ENCODE measurements around the gene NRSN2. TPM values are rescaled to one million over a fixed set of nuclear protein-coding genes. Genes with fewer than 3 reads are reported as not detected.

The NRSN2 gene
- total RNA-seq, 1 experiment from 2014 or later, result 111 TPM

DNA sequence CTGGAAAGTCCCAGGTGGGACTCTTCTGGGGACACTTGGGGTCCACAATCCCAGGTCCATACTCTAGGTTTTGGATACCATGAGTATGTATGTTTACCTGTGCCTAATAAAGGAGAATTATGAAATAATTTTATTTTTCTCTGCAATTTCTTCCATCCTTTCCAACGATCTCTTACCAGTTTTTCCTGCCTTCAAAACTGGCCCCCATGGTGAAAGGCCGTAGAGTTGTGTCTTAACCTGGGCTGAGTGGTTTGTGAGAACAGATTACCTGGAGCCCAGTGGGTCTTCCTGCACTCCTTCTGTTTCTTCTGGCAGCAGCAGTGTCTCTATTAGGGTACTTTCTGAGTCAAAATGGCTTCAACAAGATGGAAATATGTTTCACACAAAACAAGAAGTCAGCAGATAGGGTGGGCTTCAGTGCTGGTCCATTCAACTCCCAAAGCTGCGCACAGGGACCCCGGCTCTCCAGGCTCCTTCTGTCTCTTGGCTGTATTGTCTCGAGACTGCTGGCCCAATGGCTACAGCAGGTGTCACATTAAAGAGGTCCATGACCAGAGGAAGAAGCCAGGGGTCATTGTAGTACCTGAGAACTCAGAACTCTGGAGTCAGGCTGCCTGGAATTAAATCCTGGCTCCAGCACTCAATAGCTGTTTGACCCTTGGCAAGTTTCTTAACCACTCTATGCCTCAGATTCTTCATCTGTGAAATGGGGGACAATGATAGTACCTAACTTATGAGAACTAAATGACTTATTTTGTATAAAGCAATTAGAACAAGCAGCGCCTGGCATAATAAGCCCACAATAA is 50.7 kb downstream of the NRSN2 start:
- DNase-seq (ENCODE audit: low read depth), result no peak

DNA sequence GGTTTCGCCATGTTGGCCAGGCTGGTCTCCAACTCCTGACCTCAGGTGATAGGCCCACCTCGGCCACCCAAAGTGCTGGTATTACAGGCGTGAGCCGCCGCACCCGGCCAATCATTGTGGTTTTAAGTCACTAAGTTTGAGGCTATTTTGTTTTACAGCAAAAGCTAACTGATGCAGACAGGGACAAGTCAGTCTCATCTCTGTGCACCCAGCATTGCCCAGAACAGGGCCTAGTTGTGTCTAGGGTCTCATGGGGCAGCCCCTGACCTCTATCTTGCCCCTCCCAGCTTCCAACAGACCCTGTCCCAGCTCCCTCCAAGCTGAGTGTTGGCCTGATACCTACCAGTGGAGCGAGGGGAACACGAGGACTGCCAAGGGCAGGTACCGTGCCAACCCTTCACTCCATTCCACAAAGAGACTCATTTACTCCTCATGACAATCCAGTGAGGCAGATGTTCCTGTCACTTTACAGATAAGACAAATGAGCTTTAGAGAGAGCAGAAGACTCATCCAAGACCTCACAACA is 52.3 kb downstream of the NRSN2 start:
- DNase-seq (ENCODE audit: low read depth), result no peak

GRCh38 chr20:400128-400453 is 53.2 kb downstream of the NRSN2 start:
- no peak for DNase-seq (ENCODE audit: low read depth)

GRCh38 chr20:400454-401275 is 53.8 kb downstream of the NRSN2 start:
- no peak for DNase-seq (ENCODE audit: low read depth)

DNA sequence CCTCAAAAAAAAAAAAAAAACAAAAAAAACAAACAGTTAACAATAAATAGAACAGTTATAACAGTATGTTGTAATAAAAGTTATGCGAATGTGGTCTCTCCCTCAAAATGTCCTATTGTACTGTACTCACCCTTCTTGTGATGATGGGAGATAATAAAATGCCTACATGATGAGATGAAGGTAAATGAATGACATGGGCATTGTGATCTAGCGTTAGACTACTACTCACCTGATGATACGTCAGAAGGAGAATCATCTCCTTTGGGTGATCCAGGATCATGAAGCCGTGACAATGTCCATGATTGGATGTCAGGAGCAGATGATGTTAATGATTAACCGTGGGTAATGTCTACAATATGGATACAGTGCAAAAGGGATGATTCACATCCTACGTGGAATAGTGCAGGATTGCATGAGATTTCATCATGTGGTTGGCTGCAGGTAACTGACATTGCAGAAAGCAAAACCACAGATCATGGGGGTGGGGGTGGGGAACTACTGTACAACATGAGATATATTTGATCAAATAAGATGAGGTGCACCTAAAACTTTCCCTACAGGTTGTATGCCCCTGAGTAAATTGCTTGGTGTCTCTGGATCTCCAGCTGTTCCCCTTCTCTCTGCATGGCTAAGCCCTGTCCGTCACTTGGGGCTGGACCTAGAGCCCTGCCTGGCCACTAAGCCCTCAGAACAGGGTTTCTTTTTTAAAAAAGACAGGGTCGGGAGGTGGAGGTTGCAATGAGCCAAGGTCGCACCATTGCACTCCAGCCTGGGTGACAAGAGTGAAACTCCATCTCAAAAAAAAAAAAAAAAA is 55.0 kb downstream of the NRSN2 start:
- DNase-seq (ENCODE audit: low read depth), result peak; percentile 44

DNA sequence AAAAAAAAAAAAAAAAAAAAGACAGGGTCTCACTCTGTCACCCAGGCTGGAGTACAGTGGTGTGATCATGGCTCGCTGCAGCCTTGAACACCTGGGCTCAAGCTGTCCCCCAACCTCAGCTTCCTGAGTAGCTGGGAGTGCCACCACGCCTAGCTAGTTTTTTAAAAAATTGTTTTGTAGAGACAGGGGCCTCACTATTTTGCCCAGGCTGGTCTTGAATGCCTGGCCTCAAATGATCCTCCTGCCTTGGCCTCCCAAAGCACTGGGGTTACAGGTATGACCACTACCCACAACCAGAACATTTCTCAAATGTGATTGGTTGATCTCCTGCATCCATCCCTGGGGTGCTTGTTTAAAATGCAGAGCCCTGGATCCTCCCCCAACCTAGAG is 55.6 kb downstream of the NRSN2 start:
- DNase-seq (ENCODE audit: low read depth), result no peak

DNA sequence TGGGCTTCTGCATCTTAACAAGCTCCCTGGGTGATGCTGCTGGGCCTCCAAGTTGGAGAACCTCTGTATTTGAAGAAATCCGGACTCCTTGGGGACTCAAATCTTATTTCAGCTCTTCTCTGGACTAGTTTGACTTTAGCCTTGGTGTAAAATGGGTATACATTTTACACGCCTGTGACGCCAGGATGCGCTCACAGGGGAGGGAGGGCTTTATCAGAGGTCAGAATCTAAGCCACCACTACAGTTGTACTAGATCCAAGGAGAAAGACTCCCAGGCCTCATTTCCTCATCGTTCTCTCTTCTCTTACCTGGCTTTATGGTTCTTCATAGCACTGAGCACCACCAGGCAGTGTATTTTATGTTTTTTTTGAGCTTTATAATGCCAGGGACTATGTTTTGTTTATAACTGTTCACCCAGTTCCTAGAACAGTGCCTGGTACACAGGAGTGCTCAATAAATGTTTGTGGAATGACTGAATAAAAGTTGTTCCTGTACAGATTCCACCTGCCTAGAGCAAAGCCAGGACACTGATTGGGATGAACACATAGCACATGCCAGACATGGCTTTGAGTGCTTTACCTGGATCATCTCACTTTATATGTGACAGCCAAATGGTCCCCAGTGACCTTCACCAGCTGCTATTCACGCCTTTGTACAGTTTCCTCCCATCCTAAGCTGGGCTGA is 56.1 kb downstream of the NRSN2 start:
- DNase-seq (ENCODE audit: low read depth), result no peak

DNA sequence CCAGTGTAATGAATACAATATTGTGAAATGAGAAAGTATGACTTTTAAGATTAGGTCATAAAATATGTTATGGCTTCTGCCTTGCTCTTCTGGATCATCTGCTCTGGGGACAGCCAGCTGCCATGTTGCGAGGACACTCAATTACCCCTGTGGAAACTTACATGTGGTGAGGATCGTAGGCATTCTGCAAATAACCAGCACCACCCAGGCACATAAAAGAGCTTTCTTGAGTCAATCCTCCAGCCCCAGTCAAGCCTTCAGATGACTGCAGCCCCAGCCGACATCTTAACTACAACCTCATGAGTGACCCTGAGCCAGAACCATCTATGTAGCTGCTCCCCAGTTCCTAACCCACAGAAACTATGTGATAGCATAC is 56.7 kb downstream of the NRSN2 start:
- DNase-seq (ENCODE audit: low read depth), result no peak

- DNase-seq (ENCODE audit: low read depth), result no peak
Observed at GRCh38 chr20:404088-404487, 57.2 kb downstream of the NRSN2 start.

Other genes with a start within 250 kb of the NRSN2 start
- gene DEFB126, start 204.5 kb upstream of the NRSN2 start, total RNA-seq (2014; rRNA removed; shearing (Covaris generic)), result not detected in 2 replicates
- gene DEFB127, start 189.7 kb upstream of the NRSN2 start, total RNA-seq (2014; rRNA removed; shearing (Covaris generic)), result not detected in 2 replicates
- not detected in 2 replicates for gene DEFB128, start 157.4 kb upstream of the NRSN2 start, total RNA-seq (2014; rRNA removed; shearing (Covaris generic))
- gene DEFB129, start 119.9 kb upstream of the NRSN2 start, total RNA-seq (2014; rRNA removed; shearing (Covaris generic)), result not detected in 2 replicates
- gene DEFB132, start 89.4 kb upstream of the NRSN2 start, total RNA-seq (2014; rRNA removed; shearing (Covaris generic)), result not detected in 2 replicates
- gene C20orf96, start 56.4 kb upstream of the NRSN2 start, total RNA-seq (2014; rRNA removed; shearing (Covaris generic)), result 1.4 and 2.4 TPM in 2 replicates
- 16.2 and 19.2 TPM in 2 replicates for gene ZCCHC3, start 49.5 kb upstream of the NRSN2 start, total RNA-seq (2014; rRNA removed; shearing (Covaris generic))
- 3.1 and 6.1 TPM in 2 replicates for gene SOX12, start 21.6 kb upstream of the NRSN2 start, total RNA-seq (2014; rRNA removed; shearing (Covaris generic))
- 50.5 and 57.3 TPM in 2 replicates for gene TRIB3, start 33.6 kb downstream of the NRSN2 start, total RNA-seq (2014; rRNA removed; shearing (Covaris generic))
- gene RBCK1, start 61.2 kb downstream of the NRSN2 start, total RNA-seq (2014; rRNA removed; shearing (Covaris generic)), result 106 and 141 TPM in 2 replicates
- gene TBC1D20, start 115.4 kb downstream of the NRSN2 start, total RNA-seq (2014; rRNA removed; shearing (Covaris generic)), result 35.3 and 38.1 TPM in 2 replicates
- 127 and 146 TPM in 2 replicates for gene CSNK2A1, start 196.7 kb downstream of the NRSN2 start, total RNA-seq (2014; rRNA removed; shearing (Covaris generic))